Activated T-cell treated with anti-CD3 and anti-CD28 coated beads, Interleukin-2, amount 50 U/mL, for 24 hours (primary cell): ENCODE results near the gene KCNG4.

ENCODE experiments used
- DNase-seq: peaks from one replicate; pipeline ENCODE4 v3.0.0-alpha.2; 2020
- H3K27ac Mint-ChIP-seq: 2 replicates; pipeline ENCODE4 v1.8.0; 2020; ENCODE audit warnings: mild to moderate bottlenecking, mixed read lengths
- H3K27me3 Mint-ChIP-seq: 2 replicates; pipeline ENCODE4 v1.8.0; 2020; ENCODE audit warnings: mixed read lengths
- H3K36me3 Mint-ChIP-seq: 2 replicates; pipeline ENCODE4 v1.8.0; 2020; ENCODE audit warnings: low read depth, mixed read lengths
- H3K4me1 Mint-ChIP-seq: 2 replicates; pipeline ENCODE4 v1.8.0; 2020; ENCODE audit warnings: low read depth, mixed read lengths
- H3K4me3 Mint-ChIP-seq: 2 replicates; pipeline ENCODE4 v1.8.0; 2020; ENCODE audit warnings: mild to moderate bottlenecking, moderate library complexity, mixed read lengths
- H3K9me3 Mint-ChIP-seq: 2 replicates; pipeline ENCODE4 v1.8.0; 2020; ENCODE audit warnings: mixed read lengths

KCNG4 gene

DNA sequence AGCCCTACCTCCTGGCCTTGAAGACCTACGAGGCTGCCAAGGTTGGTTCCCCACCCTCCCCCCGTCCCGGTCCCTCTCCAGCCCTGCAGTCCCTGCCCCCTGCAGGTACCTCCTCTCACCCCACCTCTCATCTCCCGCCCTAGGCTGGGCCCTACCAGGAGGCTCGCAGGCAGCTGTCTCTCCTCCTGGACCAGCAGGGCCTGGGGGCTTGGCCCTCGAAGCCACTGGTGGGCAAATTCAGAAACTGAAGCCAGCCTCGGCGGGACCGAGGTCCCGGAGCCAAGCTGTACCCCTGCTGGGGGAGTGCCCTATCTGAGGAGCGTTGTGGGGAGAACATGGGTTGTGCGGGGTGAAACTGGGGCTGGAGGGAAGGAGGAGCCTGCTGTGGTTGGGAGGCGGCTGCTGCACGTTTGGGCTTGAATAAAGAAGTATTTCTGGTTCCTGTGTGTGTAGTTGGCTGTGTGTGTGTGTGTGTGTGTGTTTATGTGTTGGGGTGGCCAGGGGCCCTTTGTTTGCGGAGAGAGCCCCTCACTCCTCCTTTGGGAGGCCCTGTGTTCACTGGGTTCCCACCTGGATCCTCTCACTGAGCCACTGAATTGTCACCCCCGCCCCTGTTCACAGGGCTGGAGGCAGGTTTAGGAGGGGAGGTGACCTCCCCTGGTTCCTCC is 43.0 kb downstream of the KCNG4 start:
- no peak for DNase-seq
- Mint-ChIP-seq H3K27ac (no peak overlapping the region), H3K27me3 (no peaks in the 10 kb centered on the region), H3K4me3 (no peak overlapping the region), H3K36me3 (no peaks in the 10 kb centered on the region), H3K9me3 (no peaks in the 10 kb centered on the region), H3K4me1 (peaks cover 18% of the 10 kb centered on the region)

DNA sequence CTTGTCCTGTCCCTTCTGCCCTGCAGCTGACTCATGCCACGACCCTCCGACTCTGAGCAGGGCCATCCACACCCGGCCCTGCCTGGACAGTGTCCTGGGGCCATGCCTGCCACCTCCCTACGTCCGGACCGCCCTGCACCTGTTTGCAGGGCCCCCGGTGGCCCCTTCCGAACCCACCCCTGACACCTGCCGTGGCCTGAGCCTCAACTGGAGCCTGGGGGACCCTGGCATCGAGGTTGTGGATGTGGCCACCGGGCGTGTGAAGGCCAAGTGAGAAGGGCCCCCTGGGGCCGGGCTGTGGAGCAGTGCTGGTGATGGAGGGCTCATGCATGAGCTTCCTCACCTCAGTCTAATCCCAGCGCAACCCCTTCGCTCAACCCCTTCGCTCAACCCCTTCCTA is 43.7 kb downstream of the KCNG4 start:
- Mint-ChIP-seq H3K27ac (no peak overlapping the region), H3K27me3 (no peaks in the 10 kb centered on the region), H3K4me1 (peaks cover 18% of the 10 kb centered on the region), H3K9me3 (no peaks in the 10 kb centered on the region), H3K36me3 (no peaks in the 10 kb centered on the region), H3K4me3 (no peak overlapping the region)
- no peak for DNase-seq

DNA sequence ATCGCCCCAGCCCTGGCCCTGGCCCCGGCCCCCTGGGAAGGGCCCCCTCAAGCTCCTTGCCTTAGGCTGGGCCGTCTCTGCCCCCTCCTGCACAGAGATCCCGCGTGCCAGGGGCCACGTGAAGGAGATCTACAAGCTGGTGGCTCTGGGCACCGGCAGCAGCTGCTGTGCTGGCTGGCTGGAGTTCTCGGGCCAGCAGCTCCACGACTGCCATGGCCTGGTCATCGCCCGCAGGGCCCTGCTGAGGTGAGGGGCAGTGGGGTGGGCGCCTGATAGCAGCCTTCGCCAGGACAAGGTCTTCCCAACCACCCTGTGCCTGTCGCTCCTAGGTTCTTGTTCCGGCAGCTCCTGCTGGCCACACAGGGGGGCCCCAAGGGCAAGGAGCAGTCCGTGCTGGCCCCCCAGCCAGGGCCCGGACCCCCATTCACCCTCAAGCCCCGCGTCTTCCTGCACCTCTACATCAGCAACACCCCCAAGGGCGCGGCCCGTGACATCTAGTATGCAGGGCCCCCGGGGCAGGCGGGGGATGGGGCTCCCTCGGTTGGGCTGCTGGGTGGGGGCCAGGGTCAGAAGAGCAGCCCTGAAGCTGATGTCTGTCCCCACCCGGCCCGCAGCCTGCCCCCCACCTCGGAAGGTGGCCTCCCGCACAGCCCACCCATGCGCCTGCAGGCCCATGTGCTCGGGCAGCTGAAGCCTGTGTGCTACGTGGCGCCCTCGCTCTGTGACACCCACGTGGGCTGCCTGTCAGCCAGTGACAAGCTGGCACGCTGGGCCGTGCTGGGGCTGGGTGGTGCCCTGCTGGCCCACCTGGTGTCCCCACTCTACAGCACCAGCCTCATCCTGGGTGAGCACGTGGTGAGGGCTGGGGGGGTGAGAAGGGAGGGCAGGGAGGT is 44.4 kb downstream of the KCNG4 start:
- peaks cover 18% of the 10 kb centered on the region for H3K4me1 Mint-ChIP-seq
- H3K4me3 Mint-ChIP-seq: no peak overlapping the region
- no peaks in the 10 kb centered on the region for H3K9me3 Mint-ChIP-seq
- H3K36me3 Mint-ChIP-seq: no peaks in the 10 kb centered on the region
- DNase-seq: no peak
- no peak overlapping the region for H3K27ac Mint-ChIP-seq
- no peaks in the 10 kb centered on the region for H3K27me3 Mint-ChIP-seq

DNA sequence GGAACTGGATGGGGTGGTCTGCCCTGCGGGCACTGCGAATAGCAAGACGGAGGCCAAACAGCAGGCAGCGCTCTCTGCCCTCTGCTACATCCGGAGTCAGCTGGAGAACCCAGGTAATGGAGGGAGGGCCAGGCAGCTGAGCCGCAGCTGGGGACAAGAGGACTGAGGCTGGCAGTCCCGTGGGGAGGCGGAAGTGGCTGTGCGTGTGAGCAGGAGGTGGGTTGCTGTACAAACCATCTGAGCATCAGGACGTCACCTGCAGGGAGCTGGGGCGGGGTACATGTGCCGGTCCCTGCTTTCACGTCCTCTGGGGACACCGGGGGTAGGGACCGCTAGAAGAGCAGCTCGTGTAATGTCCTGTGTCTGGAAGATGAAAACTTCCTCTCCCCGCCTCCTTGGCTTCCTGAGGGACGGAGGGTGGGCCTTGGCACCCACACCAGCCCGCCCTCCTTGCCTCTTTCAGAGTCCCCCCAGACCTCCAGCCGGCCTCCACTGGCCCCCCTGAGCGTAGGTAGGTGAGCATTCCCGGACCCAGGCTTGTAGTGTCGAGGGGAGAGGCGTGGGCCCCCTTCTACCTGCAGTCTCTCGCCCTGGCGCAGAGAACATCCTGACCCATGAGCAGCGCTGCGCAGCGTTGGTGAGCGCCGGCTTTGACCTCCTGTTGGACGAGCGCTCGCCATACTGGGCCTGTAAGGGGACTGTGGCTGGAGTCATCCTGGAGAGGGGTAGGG is 45.2 kb downstream of the KCNG4 start:
- no peaks in the 10 kb centered on the region for H3K9me3 Mint-ChIP-seq
- no peaks in the 10 kb centered on the region for H3K27me3 Mint-ChIP-seq
- peak overlapping the region; percentile 79 for H3K27ac Mint-ChIP-seq
- peak; percentile 57 for DNase-seq
- H3K4me1 Mint-ChIP-seq: peaks cover 18% of the 10 kb centered on the region
- peak overlapping the region; percentile 54 for H3K4me3 Mint-ChIP-seq
- H3K36me3 Mint-ChIP-seq: no peaks in the 10 kb centered on the region

DNA sequence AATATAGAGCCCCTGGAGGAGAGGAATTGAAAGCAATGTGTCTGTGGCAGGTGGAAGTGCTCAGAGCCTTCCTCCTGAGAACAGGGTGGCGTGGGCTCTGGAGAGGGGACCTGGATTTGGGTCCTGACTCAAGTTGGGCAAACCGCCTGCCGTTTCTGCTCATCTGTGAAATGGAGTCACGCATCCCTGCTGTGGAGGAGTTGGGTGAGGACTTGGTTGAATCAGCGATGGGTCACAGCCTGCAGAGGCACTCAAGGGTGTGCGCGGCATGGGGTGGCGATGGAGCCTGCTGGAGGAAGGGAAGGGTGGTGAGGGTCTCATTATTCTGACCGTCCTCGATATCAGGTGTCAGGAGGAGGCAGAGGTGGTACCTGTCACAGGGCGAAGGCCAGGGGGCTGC is 45.8 kb downstream of the KCNG4 start:
- DNase-seq: no peak
- Mint-ChIP-seq H3K36me3 (no peaks in the 10 kb centered on the region), H3K4me3 (peak overlapping the region; percentile 54), H3K9me3 (no peaks in the 10 kb centered on the region), H3K27me3 (no peaks in the 10 kb centered on the region), H3K4me1 (peaks cover 18% of the 10 kb centered on the region), H3K27ac (peak overlapping the region; percentile 79)

DNA sequence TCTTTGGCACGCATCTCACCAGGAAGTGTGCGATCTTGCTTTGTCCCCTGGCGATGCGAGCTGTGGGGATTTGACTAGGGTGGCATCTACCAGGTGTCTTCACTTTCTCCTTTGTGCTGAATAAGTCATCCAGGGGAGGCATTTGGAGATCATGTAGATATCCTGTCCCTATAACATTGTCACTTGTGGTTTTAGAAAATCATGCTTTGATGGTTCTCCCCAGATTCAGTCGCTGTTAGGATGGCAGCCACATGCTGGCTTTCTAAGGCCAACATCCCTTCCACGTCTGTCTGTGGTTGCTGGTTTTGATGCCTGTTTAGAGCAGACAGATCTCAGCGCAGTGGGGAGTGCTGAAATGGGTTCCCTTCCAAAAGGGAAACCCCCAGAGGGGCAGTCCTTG is 46.3 kb downstream of the KCNG4 start:
- Mint-ChIP-seq H3K27ac (peak overlapping the region; percentile 79), H3K9me3 (no peaks in the 10 kb centered on the region), H3K4me3 (no peak overlapping the region), H3K27me3 (no peaks in the 10 kb centered on the region), H3K36me3 (no peaks in the 10 kb centered on the region), H3K4me1 (peaks cover 18% of the 10 kb centered on the region)
- no peak for DNase-seq

DNA sequence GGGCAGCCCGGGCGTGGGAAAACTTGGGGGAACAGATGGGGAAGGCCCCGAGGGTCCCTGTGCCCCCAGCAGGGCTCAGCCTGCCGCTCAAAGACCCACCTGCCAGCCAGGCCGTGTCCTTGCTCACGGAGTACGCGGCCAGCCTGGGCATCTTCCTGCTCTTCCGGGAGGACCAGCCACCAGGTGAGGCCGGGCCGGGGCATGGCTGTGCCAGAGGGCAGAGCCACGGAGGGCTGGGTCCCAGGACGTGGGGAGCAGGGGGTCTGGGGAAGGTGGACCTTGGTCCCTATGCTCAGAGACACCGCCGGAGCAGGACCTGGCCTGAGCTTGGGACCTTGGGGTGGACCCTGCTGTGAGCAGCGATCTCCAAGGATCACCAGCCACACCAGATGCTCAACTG is 48.3 kb downstream of the KCNG4 start:
- H3K36me3 Mint-ChIP-seq: peaks cover 4% of the 10 kb centered on the region
- no peak for DNase-seq
- H3K27ac Mint-ChIP-seq: no peak overlapping the region
- peaks cover 21% of the 10 kb centered on the region for H3K4me1 Mint-ChIP-seq
- H3K27me3 Mint-ChIP-seq: no peaks in the 10 kb centered on the region
- H3K9me3 Mint-ChIP-seq: no peaks in the 10 kb centered on the region
- H3K4me3 Mint-ChIP-seq: no peak overlapping the region

DNA sequence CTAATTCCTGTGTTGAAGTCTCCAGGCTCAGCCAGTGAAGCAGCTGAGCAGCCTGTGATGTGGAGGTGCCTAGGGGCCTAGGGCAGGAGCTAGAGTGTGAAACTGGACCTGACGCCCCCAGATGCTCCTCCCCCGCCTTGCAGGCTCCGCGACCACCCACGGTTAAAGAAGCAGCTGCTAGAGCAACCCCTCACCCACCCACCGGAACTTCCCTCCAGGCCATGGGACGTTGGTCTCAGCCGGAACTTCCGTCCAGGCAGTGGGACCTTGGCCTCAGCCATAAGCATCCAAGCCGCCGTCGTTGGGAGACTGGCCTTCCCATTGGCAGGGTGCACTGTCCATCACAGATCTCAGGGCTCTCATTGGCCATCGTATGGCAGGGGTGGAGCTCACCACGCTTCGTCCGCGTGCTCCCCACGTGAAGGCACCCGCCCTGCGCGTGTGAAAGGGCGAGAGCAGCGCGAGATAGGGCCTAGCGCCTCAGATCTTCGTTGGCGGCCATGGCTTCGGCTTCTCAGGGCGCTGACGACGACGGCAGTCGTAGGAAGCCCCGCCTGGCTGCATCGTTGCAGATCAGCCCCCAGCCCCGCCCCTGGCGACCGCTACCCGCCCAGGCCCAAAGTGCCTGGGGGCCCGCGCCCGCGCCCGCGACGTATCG is 49.0 kb downstream of the KCNG4 start, which contains the start of gene ADAD2:
Gene ADAD2, plus strand, starts transcription at position 427 of the 658 bp plus-strand sequence. Its CDS starts 74 bp downstream, at position 501.
- H3K4me3 Mint-ChIP-seq: no peak within 1 kb of the TSS
- DNase-seq: no peak
- no peaks in the 10 kb centered on the region for H3K27me3 Mint-ChIP-seq
- H3K4me1 Mint-ChIP-seq: peaks cover 22% of the 10 kb centered on the region
- H3K27ac Mint-ChIP-seq: no peak within 1 kb of the TSS
- peaks cover 10% of the 10 kb centered on the region for H3K36me3 Mint-ChIP-seq
- no peaks in the 10 kb centered on the region for H3K9me3 Mint-ChIP-seq

DNA sequence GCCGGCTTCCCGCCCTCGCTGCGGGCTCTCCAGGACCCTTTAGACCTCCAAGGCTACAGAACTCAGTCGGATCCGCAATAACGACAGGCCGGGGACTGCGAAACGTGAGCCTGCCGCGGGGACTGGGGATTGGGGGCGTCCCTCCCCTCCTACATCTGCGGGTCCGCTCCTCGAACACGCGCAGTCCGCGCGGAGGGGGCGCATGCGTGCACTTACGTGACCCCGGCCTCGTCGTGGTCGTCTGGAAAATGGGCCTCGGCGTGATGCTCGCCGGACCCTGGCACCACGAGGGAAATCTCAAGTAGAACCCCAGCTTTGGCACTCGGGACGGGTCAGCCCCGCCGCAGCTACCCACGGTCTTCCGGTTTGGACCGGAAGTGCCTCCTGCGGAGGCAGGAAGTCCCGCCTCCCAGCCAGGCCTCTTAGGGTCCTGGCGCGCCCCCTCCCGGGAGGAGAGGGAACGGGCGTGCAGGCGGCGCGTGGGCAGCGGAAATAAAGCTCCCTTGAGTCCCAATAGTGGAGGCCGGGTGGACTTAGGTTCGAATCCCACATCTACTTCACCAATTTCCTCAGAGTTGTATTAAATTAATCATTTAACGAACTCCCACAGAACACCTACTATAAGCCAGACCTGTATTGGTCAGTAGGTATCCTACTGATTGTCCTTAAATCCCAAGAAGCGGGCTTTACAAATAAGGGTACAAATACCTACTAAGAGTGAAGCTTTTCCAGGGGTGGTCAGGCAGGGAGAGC is 53.0 kb downstream of the KCNG4 start, which contains the start of gene TAF1C:
Gene TAF1C, minus strand, starts transcription at position 373 of the 753 bp plus-strand sequence. CDS start 2,069 bp downstream, outside the sequence.
- H3K4me1 Mint-ChIP-seq: peaks cover 22% of the 10 kb centered on the region
- DNase-seq: peak; percentile 95
- peak within 1 kb of the TSS; percentile 96 for H3K4me3 Mint-ChIP-seq

DNA sequence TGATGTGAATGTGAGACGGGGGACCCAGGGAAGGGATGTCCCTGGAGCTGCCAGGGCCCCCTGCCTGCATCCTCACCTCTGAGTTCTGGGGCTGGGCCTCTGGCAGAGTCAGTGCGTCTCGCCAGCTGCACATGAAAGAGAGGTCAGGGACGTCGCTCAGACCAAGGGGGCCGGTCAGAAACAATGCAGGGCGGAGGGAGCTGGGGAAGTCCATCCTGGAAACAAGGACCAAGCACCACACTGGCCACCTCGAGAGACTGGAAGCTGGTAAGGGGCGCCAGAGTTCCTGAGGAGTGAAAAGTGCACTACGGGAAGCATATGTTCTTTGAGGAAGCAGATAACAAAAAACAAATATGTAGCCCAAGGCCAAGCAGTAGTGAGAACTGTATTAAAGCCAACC is 55.0 kb downstream of the KCNG4 start:
- peak overlapping the region; percentile 48 for H3K27ac Mint-ChIP-seq
- H3K36me3 Mint-ChIP-seq: peaks cover 67% of the 10 kb centered on the region

More for the DNA sequence above, 53.0 kb downstream of the KCNG4 start, which contains the start of gene TAF1C:
- peak within 1 kb of the TSS; percentile 97 for H3K27ac Mint-ChIP-seq
- H3K36me3 Mint-ChIP-seq: peaks cover 48% of the 10 kb centered on the region
- no peaks in the 10 kb centered on the region for H3K9me3 Mint-ChIP-seq
- H3K27me3 Mint-ChIP-seq: no peaks in the 10 kb centered on the region

DNA sequence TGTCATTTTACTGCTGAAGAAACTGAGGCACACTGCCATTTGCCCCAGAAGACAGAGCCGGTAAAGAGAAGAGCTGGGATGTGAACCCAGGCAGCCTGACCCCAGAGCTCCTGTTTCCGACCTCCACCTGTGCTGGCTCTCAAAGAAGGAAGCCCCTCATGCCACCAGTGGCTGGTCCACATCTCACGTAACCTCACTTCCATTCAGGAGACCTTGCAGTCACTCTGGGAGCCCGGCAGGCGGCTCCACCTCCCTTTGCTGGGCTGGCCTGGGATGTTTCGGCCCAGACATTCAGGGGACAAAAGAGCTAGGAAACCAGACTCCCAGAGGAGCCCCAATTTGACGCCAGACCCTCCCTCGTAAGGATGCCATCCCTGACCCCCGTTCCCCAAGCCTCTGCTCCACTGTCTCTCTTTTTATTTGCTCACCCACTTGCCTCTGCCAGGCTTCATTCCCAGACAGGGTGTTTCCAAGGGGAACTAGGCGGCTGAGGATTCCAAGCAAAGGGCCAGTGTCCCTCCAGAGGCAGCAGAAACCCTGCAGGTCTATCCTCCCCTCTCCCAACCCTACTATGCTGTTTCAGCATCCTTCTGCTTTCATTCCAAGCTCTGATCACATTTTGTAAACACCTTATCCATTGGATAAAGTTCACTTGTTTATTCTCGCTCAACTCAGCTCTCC is 55.8 kb downstream of the KCNG4 start:
- no peaks in the 10 kb centered on the region for H3K27me3 Mint-ChIP-seq
- peaks cover 22% of the 10 kb centered on the region for H3K4me1 Mint-ChIP-seq
- no peaks in the 10 kb centered on the region for H3K9me3 Mint-ChIP-seq
- DNase-seq: no peak
- peaks cover 73% of the 10 kb centered on the region for H3K36me3 Mint-ChIP-seq
- H3K4me3 Mint-ChIP-seq: no peak overlapping the region
- peak overlapping the region; percentile 48 for H3K27ac Mint-ChIP-seq

More for the DNA sequence above, 55.0 kb downstream of the KCNG4 start:
- H3K27me3 Mint-ChIP-seq: no peaks in the 10 kb centered on the region
- no peaks in the 10 kb centered on the region for H3K9me3 Mint-ChIP-seq
- H3K4me1 Mint-ChIP-seq: peaks cover 22% of the 10 kb centered on the region
- peak overlapping the region; percentile 96 for H3K4me3 Mint-ChIP-seq
- no peak for DNase-seq

DNA sequence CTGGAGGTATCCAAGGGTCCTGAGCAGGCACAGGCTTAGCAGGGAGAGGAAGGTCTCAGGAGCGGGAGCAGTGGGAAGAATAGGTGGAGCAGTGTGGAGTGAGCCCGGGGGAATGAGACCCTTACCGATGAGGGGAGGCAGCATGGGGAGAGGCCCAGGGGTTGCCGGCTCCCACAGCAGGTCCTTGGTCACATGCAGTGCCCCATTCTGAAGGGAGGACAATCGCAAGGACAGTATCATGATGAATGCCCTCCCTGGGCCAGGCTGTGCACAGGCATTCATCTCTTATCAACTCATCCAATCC is 56.3 kb downstream of the KCNG4 start:
- DNase-seq: no peak
- Mint-ChIP-seq H3K27ac (no peak overlapping the region), H3K27me3 (no peaks in the 10 kb centered on the region), H3K36me3 (peaks cover 78% of the 10 kb centered on the region), H3K4me1 (peaks cover 24% of the 10 kb centered on the region), H3K4me3 (no peak overlapping the region), H3K9me3 (no peaks in the 10 kb centered on the region)
